SK-N-MC (cell line): ENCODE data around the gene LRCOL1.

Experiments
- EZH2 ChIP-seq: fragments of 200-600 bp; sonication (generic); IDR thresholded peaks from one replicate; pipeline ENCODE4 v1.6.1; 2017; ENCODE audit warnings: antibody characterized with exemption
- POLR2AphosphoS5 ChIP-seq: IDR thresholded peaks from 2 replicates; pipeline ENCODE4 v1.6.1; 2012; ENCODE audit warnings: mild to moderate bottlenecking, low read depth, low read length, borderline replicate concordance

DNA sequence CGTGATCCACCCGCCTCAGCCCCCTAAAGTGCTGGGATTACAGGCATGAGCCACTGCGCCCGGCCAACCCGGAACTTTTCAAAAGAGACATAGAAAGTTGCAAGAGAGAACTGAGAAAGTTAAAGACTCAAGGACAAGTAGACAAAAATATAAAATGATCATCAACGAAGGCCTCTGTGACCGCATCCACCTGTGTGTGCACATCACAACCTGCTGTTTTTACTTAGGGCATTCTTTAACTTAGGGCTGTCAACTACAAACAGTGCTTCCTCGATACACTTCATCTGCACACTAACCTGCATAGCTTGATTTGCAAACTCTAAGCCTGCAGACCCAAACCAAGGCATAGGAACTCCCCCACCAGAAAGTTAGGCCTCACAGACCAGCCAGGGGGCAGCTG, 23.0 kb upstream of the LRCOL1 start:
- TF ChIP-seq EZH2 (no peak), POLR2AphosphoS5 (no peak)
